AG09319 (cell line): ENCODE measurements around the gene MPEG1.

Source experiments
- DNase-seq: peaks from one replicate; pipeline ENCODE4 v3.0.0-alpha.2; 2010; ENCODE audit warnings: low read depth; ENCODE audit errors: extremely low read depth
- CTCF ChIP-seq: IDR thresholded peaks from 2 replicates; pipeline ENCODE4 v1.5.1; 2011; ENCODE audit warnings: low read depth, mild to moderate bottlenecking, inconsistent platforms, low read length, moderate library complexity

Gene MPEG1

GRCh38 chr11:59218893-59219292 is 6.2 kb upstream of the MPEG1 start:
- DNase-seq = no peak
- no peak for TF ChIP-seq CTCF

- no peak for DNase-seq
- TF ChIP-seq CTCF = no peak
Observed at GRCh38 chr11:59218319-59218718, 5.6 kb upstream of the MPEG1 start.

GRCh38 chr11:59216641-59217564 is 4.2 kb upstream of the MPEG1 start:
- TF ChIP-seq CTCF = no peak
- no peak for DNase-seq

GRCh38 chr11:59214141-59214893 is 1.6 kb upstream of the MPEG1 start:
- TF ChIP-seq CTCF = no peak
- DNase-seq = no peak

- DNase-seq = no peak
- TF ChIP-seq CTCF = no peak
Observed at GRCh38 chr11:59212222-59212621, 505 bp downstream of the MPEG1 start.

GRCh38 chr11:59208956-59209355 is 3.8 kb downstream of the MPEG1 start:
- DNase-seq = no peak
- TF ChIP-seq CTCF = no peak

- DNase-seq = no peak
- peak; percentile 74 for TF ChIP-seq CTCF
Observed at GRCh38 chr11:59207988-59208451, 4.7 kb downstream of the MPEG1 start.
